Fibroblast of lung (primary cell): ENCODE measurements around the gene KCNIP1. TPM values are rescaled to one million over a fixed set of nuclear protein-coding genes. Genes with fewer than 3 reads are reported as not detected.

Source experiments
- DNase-seq, 2 donors: peaks; one replicate each; pipeline versions ENCODE4 v3.0.0 to v3.0.0-alpha.2; 2010; ENCODE audit warnings: low read depth in 2 of 2
- H2AFZ ChIP-seq: 2 replicates; pipeline ENCODE4 v1.5.1; 2012; ENCODE audit warnings: low read length, control low read depth, inconsistent platforms
- H3K27ac ChIP-seq: 2 replicates; pipeline ENCODE4 v1.5.1; 2011; ENCODE audit warnings: low read length, control low read depth; ENCODE audit not compliant: insufficient read depth
- H3K27me3 ChIP-seq: 2 replicates; pipeline ENCODE4 v1.5.1; 2011; ENCODE audit warnings: mild to moderate bottlenecking, low read length; ENCODE audit not compliant: control insufficient read depth, insufficient read depth
- H3K36me3 ChIP-seq: 2 replicates; pipeline ENCODE4 v1.5.1; 2011; ENCODE audit warnings: low read length; ENCODE audit not compliant: control insufficient read depth, insufficient read depth
- H3K4me1 ChIP-seq: 2 replicates; pipeline ENCODE4 v1.5.1; 2011; ENCODE audit warnings: low read length; ENCODE audit not compliant: control insufficient read depth, insufficient read depth; ENCODE audit errors: extremely low read depth
- H3K4me2 ChIP-seq: 2 replicates; pipeline ENCODE4 v1.5.1; 2011; ENCODE audit warnings: low read length, control low read depth; ENCODE audit not compliant: insufficient read depth; ENCODE audit errors: extremely low read depth
- H3K4me3 ChIP-seq, 4 experiments: fragments of 200-600 bp in 1 of 4; sonication (generic) in 1 of 4; replicated peaks in 1 of 4; 2 replicates each; pipeline ENCODE4 v1.5.1; 2011 to 2016; ENCODE audit warnings: low read length in 4 of 4, low read depth in 3 of 4, mild to moderate bottlenecking in 3 of 4, control low read depth in 2 of 4, inconsistent platforms in 1 of 4, mixed read lengths in 1 of 4; ENCODE audit not compliant: insufficient read depth in 1 of 4; ENCODE audit errors: control extremely low read depth in 1 of 4
- H3K79me2 ChIP-seq: 2 replicates; pipeline ENCODE4 v1.5.1; 2012; ENCODE audit warnings: mild to moderate bottlenecking, low read length, inconsistent platforms; ENCODE audit not compliant: control insufficient read depth, insufficient read depth
- H3K9ac ChIP-seq: 2 replicates; pipeline ENCODE4 v1.5.1; 2011; ENCODE audit warnings: mild to moderate bottlenecking, low read length, control low read depth; ENCODE audit not compliant: insufficient read depth
- H3K9me3 ChIP-seq: 2 replicates; pipeline ENCODE4 v1.5.1; 2012; ENCODE audit warnings: low read depth, low read length; ENCODE audit not compliant: control insufficient read depth, insufficient read depth
- H4K20me1 ChIP-seq: 2 replicates; pipeline ENCODE4 v1.5.1; 2011; ENCODE audit warnings: low read length; ENCODE audit not compliant: control insufficient read depth, insufficient read depth; ENCODE audit errors: extremely low read depth
- CTCF ChIP-seq, 2 donors: IDR thresholded peaks in 1 of 2; conservative IDR thresholded peaks in 1 of 2; 1 replicate in 1 of 2; 2 replicates in 1 of 2; pipeline ENCODE4 v1.5.1; 2011 to 2012; ENCODE audit warnings: low read length in 2 of 2, control low read depth in 1 of 2, inconsistent platforms in 1 of 2, low read depth in 1 of 2, mild to moderate bottlenecking in 1 of 2
- EZH2 ChIP-seq: IDR thresholded peaks from 2 replicates; pipeline ENCODE4 v1.5.1; 2012; ENCODE audit warnings: low read length, control low read depth, mild to moderate bottlenecking; ENCODE audit errors: missing control alignments
- polyA plus RNA-seq, 2 donors: library from polyadenylated mRNA; depleted of rRNA in 1 of 2; stranded (reverse) in 1 of 2; unstranded in 1 of 2; fragments of >200 nt; gene quantifications; 2 replicates each; pipeline ENCODE4 v1.2.1, GENCODE V29; 2011 to 2012; ENCODE audit warnings: missing spikeins in 1 of 2
- total RNA-seq: library from RNA; depleted of rRNA; stranded (reverse); fragments of >200 nt; gene quantifications from 2 replicates; pipeline ENCODE4 v1.2.1, GENCODE V29; 2014

Gene KCNIP1
- total and polyA plus RNA-seq, 2 donors (not counting 1 experiment from before 2014, with no cell fraction given): not detected

- H3K27me3 ChIP-seq: no peaks in the 10 kb centered on the region
- no peaks in the 10 kb centered on the region for H3K9me3 ChIP-seq
- no peaks in the 10 kb centered on the region for H3K36me3 ChIP-seq
- H4K20me1 ChIP-seq: no peaks in the 10 kb centered on the region
- H2AFZ ChIP-seq: no peak overlapping the region
- TF ChIP-seq EZH2: no peak
- no peak for TF ChIP-seq CTCF (conservative IDR thresholded peaks at IDR 0.05 in 1 of 2, IDR thresholded peaks at IDR 0.05 in 1 of 2; ENCODE audit: low read depth in 1 of 2, low read length in 2 of 2)
- no peak overlapping the region for H3K9ac ChIP-seq
- no peaks in the 10 kb centered on the region for H3K79me2 ChIP-seq
- no peak overlapping the region for H3K4me3 ChIP-seq
- H3K27ac ChIP-seq: no peak overlapping the region
- H3K4me2 ChIP-seq: no peak overlapping the region
- H3K4me1 ChIP-seq: no peaks in the 10 kb centered on the region
- no peak for DNase-seq
These were observed 189.9 kb downstream of the KCNIP1 start for GRCh38 chr5:170693701-170694100.

GRCh38 chr5:170694911-170695310 lies 191.1 kb downstream of the KCNIP1 start:
- Histone ChIP-seq H3K4me3 (no peak overlapping the region), H4K20me1 (no peaks in the 10 kb centered on the region), H3K36me3 (no peaks in the 10 kb centered on the region), H3K9me3 (no peaks in the 10 kb centered on the region), H3K9ac (no peak overlapping the region), H3K4me2 (no peak overlapping the region), H2AFZ (no peak overlapping the region), H3K79me2 (no peaks in the 10 kb centered on the region), H3K27me3 (no peaks in the 10 kb centered on the region), H3K4me1 (no peaks in the 10 kb centered on the region), H3K27ac (no peak overlapping the region)
- no peak for DNase-seq
- no peak for TF ChIP-seq EZH2
- TF ChIP-seq CTCF (conservative IDR thresholded peaks at IDR 0.05 in 1 of 2, IDR thresholded peaks at IDR 0.05 in 1 of 2; ENCODE audit: low read depth in 1 of 2, low read length in 2 of 2): no peak

GRCh38 chr5:170697031-170697430 lies 193.2 kb downstream of the KCNIP1 start:
- no peak for DNase-seq
- H3K4me1 ChIP-seq: no peaks in the 10 kb centered on the region
- H3K27me3 ChIP-seq: no peaks in the 10 kb centered on the region
- no peak for TF ChIP-seq EZH2
- no peak for TF ChIP-seq CTCF (conservative IDR thresholded peaks at IDR 0.05 in 1 of 2, IDR thresholded peaks at IDR 0.05 in 1 of 2; ENCODE audit: low read depth in 1 of 2, low read length in 2 of 2)
- no peak overlapping the region for H3K4me3 ChIP-seq
- H3K9me3 ChIP-seq: no peaks in the 10 kb centered on the region
- no peak overlapping the region for H2AFZ ChIP-seq
- no peak overlapping the region for H3K27ac ChIP-seq
- no peaks in the 10 kb centered on the region for H3K79me2 ChIP-seq
- no peaks in the 10 kb centered on the region for H4K20me1 ChIP-seq
- H3K9ac ChIP-seq: no peak overlapping the region
- H3K4me2 ChIP-seq: no peak overlapping the region
- no peaks in the 10 kb centered on the region for H3K36me3 ChIP-seq
